Ishikawa (cell line): ENCODE data around the gene CACNB2.

Experiments used
- CEBPB ChIP-seq: IDR thresholded peaks from 2 replicates; pipeline ENCODE4 v1.6.1; 2012
- CREB1 ChIP-seq: IDR thresholded peaks from 2 replicates; pipeline ENCODE4 v1.6.1; 2012; ENCODE audit warnings: low read depth
- EGR1 ChIP-seq: IDR thresholded peaks from 2 replicates; pipeline ENCODE4 v1.6.1; 2012
- FOXM1 ChIP-seq: IDR thresholded peaks from 2 replicates; pipeline ENCODE4 v1.6.1; 2012; ENCODE audit warnings: low read depth, borderline replicate concordance
- MAX ChIP-seq: IDR thresholded peaks from 2 replicates; pipeline ENCODE4 v1.6.1; 2012
- REST ChIP-seq: IDR thresholded peaks from 2 replicates; pipeline ENCODE4 v1.6.1; 2012; ENCODE audit warnings: low read depth, mild to moderate bottlenecking
- TCF12 ChIP-seq: IDR thresholded peaks from 2 replicates; pipeline ENCODE4 v1.6.1; 2012; ENCODE audit warnings: low read depth
- TEAD4 ChIP-seq: IDR thresholded peaks from 2 replicates; pipeline ENCODE4 v1.6.1; 2012

- TF ChIP-seq CREB1, result no peak
- TF ChIP-seq TCF12, result no peak
- TF ChIP-seq FOXM1, result no peak
- TF ChIP-seq MAX, result no peak
- no peak for TF ChIP-seq TEAD4
- no peak for TF ChIP-seq CEBPB
- TF ChIP-seq REST, result no peak
- TF ChIP-seq EGR1, result no peak
Observed at GRCh38 chr10:18210711-18211110, 70.5 kb downstream of the CACNB2 start.
